B cell (primary cell): ENCODE data around the gene CTNND1. TPM values are rescaled to one million over a fixed set of nuclear protein-coding genes. Genes with fewer than 3 reads are reported as not detected.

Experiments
- ATAC-seq: fragments of 200-7000 bp; cut with Tn5 transposase; one replicate; pipeline ENCODE4 v1.10.0; 2021; ENCODE audit warnings: low read depth, mild to moderate bottlenecking, moderate number of reproducible peaks, moderate library complexity
- CTCF ChIA-PET: fragments of 350-600 bp; sonication (Branson Sonifier 250); formaldehyde crosslinking; loops from one replicate; lab custom pipeline; 2021; ENCODE audit warnings: antibody characterized with exemption, inconsistent platforms; lab: Charles Lee
- POLR2A ChIA-PET: fragments of 350-600 bp; sonication (Branson Sonifier 250); formaldehyde crosslinking; loops from one replicate; lab custom pipeline; 2021; ENCODE audit warnings: antibody characterized with exemption; lab: Charles Lee
- DNase-seq: peaks from one replicate; pipeline ENCODE4 v3.0.0; 2013
- H2AFZ ChIP-seq: 2 replicates; pipeline ENCODE4 v1.6.1; 2012; ENCODE audit warnings: mild to moderate bottlenecking, low read depth, low read length; ENCODE audit not compliant: insufficient read depth, poor library complexity, severe bottlenecking
- H3K27ac ChIP-seq, 2 donors: 1 replicate in 1 of 2; 2 replicates in 1 of 2; pipeline ENCODE4 v1.5.1; 2012 to 2013; ENCODE audit warnings: low read length in 2 of 2, mild to moderate bottlenecking in 2 of 2, moderate library complexity in 1 of 2
- H3K27me3 ChIP-seq, 4 experiments: fragments of 200-600 bp in 1 of 4; sonication (generic) in 1 of 4; replicated peaks in 1 of 4; 1 replicate in 2 of 4; 2 replicates in 2 of 4; pipeline versions ENCODE4 v1.6.1 to v1.7.0; 2013 to 2016; ENCODE audit warnings: low read length in 3 of 4, mild to moderate bottlenecking in 2 of 4, mixed read lengths in 1 of 4, moderate library complexity in 1 of 4; ENCODE audit not compliant: insufficient read depth in 4 of 4, control insufficient read depth in 3 of 4; ENCODE audit errors: control extremely low read depth in 1 of 4
- H3K36me3 ChIP-seq, 2 experiments: replicated peaks in 1 of 2; 1 replicate in 1 of 2; 2 replicates in 1 of 2; pipeline versions ENCODE4 v1.6.1 to v1.7.1; 2013; ENCODE audit warnings: low read length in 1 of 2; ENCODE audit not compliant: insufficient read depth in 2 of 2, control insufficient read depth in 1 of 2; ENCODE audit errors: control extremely low read depth in 1 of 2, extremely low read depth in 1 of 2
- H3K4me1 ChIP-seq, 2 donors: fragments of 200-600 bp in 1 of 2; sonication (generic) in 1 of 2; 1 replicate in 1 of 2; 2 replicates in 1 of 2; pipeline versions ENCODE4 v1.5.1 to v1.6.1; 2013 to 2017; ENCODE audit warnings: low read length in 2 of 2; ENCODE audit not compliant: control insufficient read depth in 2 of 2, insufficient read depth in 2 of 2
- H3K4me2 ChIP-seq: replicated peaks from 2 replicates; pipeline ENCODE3; 2012; ENCODE audit warnings: mild to moderate bottlenecking, low read depth, low read length; ENCODE audit not compliant: poor library complexity, severe bottlenecking
- H3K4me3 ChIP-seq, 5 experiments: fragments of 200-600 bp in 1 of 5; sonication (generic) in 1 of 5; 1 replicate in 3 of 5; 2 replicates in 2 of 5; pipeline versions ENCODE4 v1.5.1 to v1.7.0; 2011 to 2016; ENCODE audit warnings: low read length in 4 of 5, mild to moderate bottlenecking in 4 of 5, low read depth in 2 of 5, control low read depth in 1 of 5, moderate library complexity in 1 of 5; ENCODE audit not compliant: insufficient read depth in 1 of 5; ENCODE audit errors: control extremely low read depth in 1 of 5, extremely low read depth in 1 of 5
- H3K79me2 ChIP-seq: fragments of 200-600 bp; sonication (generic); one replicate; pipeline ENCODE4 v1.6.0; 2016; ENCODE audit warnings: low read length; ENCODE audit not compliant: control insufficient read depth, insufficient read depth
- H3K9ac ChIP-seq: fragments of 200-600 bp; sonication (generic); 2 replicates; pipeline ENCODE4 v1.6.1; 2017; ENCODE audit warnings: mild to moderate bottlenecking, low read length, moderate library complexity
- H3K9me3 ChIP-seq, 3 donors: one replicate each; pipeline versions ENCODE4 v1.6.1 to v1.7.1; 2013; ENCODE audit warnings: low read length in 2 of 3; ENCODE audit not compliant: control insufficient read depth in 2 of 3, insufficient read depth in 1 of 3; ENCODE audit errors: control extremely low read depth in 1 of 3
- H4K20me1 ChIP-seq: 2 replicates; pipeline ENCODE4 v1.6.0; 2012; ENCODE audit warnings: mild to moderate bottlenecking, low read length; ENCODE audit not compliant: insufficient read depth, control insufficient read depth, poor library complexity, severe bottlenecking
- H3K27ac Mint-ChIP-seq: one replicate; pipeline ENCODE4 v1.8.0; 2021; ENCODE audit warnings: mixed read lengths
- H3K27me3 Mint-ChIP-seq: one replicate; pipeline ENCODE4 v1.8.0; 2021; ENCODE audit warnings: mixed read lengths
- H3K4me1 Mint-ChIP-seq: one replicate; pipeline ENCODE4 v1.8.0; 2021; ENCODE audit warnings: mixed read lengths
- H3K4me3 Mint-ChIP-seq: one replicate; pipeline ENCODE4 v1.8.0; 2021; ENCODE audit warnings: mixed read lengths
- H3K9me3 Mint-ChIP-seq: one replicate; pipeline ENCODE4 v1.8.0; 2022; ENCODE audit warnings: mixed read lengths; ENCODE audit not compliant: insufficient read depth
- EZH2 ChIP-seq: IDR thresholded peaks from 2 replicates; pipeline ENCODE4 v1.6.1; 2012; ENCODE audit warnings: borderline replicate concordance, low read depth, mild to moderate bottlenecking, moderate library complexity, low read length; ENCODE audit not compliant: insufficient read depth, poor library complexity, severe bottlenecking
- WGBS: methylation state at CpG from one replicate; pipeline ENCODE4 v1.1.5; 2013; ENCODE audit warnings: missing lambda C conversion rate; ENCODE audit not compliant: insufficient coverage; 5-methylcytosine and 5-hydroxymethylcytosine counted together
- intact Hi-C: fragments of 100-400 bp; cut with micrococcal nuclease; formaldehyde crosslinking; loops from one replicate; pipeline ENCODE4 v1.10.0; 2022
- polyA plus RNA-seq: library from polyadenylated mRNA; depleted of rRNA; stranded (reverse); fragments of >200 nt; gene quantifications from 2 replicates; pipeline ENCODE4 v1.2.3, GENCODE V29; 2012
- total RNA-seq, 2 donors: library from RNA; stranded (reverse); fragments of 120-200 nt in 1 of 2; gene quantifications; 1 replicate in 1 of 2; 2 replicates in 1 of 2; pipeline versions ENCODE4 v1.2.3 to v1.2.4, GENCODE V29; 2013 to 2022
- TF ChIP-seq, protein P1 (sequence below): fragments of 200-600 bp; IDR thresholded peaks from one replicate; pipeline ENCODE4 v1.8.0; 2022; ENCODE audit warnings: antibody characterized with exemption, mild to moderate bottlenecking

Gene CTNND1
- total and polyA plus RNA-seq, 2 donors (not counting 1 experiment from before 2014, with no cell fraction given): 12.1 to 54.4 TPM

- intact Hi-C loops: no loop called here
- H3K9me3 ChIP-seq: peaks cover 0 to 2% (median 1%) of the 10 kb centered on the region in 3 donors
- H3K4me2 ChIP-seq: no peak overlapping the region
- no peak overlapping the region for H2AFZ ChIP-seq
- DNase-seq (no peak), ATAC-seq (no peak)
- ChIA-PET POLR2A (no interaction called here), CTCF (no interaction called here)
- H3K27ac ChIP-seq: no peak overlapping the region
- no peak overlapping the region for H3K27ac Mint-ChIP-seq
- H3K4me3 Mint-ChIP-seq: no peak overlapping the region
- no CpG with 5 or more reads among the region's 1 CpG for WGBS
- no peaks in the 10 kb centered on the region for H4K20me1 ChIP-seq
- H3K79me2 ChIP-seq: no peaks in the 10 kb centered on the region
- TF ChIP-seq, protein P1, sequence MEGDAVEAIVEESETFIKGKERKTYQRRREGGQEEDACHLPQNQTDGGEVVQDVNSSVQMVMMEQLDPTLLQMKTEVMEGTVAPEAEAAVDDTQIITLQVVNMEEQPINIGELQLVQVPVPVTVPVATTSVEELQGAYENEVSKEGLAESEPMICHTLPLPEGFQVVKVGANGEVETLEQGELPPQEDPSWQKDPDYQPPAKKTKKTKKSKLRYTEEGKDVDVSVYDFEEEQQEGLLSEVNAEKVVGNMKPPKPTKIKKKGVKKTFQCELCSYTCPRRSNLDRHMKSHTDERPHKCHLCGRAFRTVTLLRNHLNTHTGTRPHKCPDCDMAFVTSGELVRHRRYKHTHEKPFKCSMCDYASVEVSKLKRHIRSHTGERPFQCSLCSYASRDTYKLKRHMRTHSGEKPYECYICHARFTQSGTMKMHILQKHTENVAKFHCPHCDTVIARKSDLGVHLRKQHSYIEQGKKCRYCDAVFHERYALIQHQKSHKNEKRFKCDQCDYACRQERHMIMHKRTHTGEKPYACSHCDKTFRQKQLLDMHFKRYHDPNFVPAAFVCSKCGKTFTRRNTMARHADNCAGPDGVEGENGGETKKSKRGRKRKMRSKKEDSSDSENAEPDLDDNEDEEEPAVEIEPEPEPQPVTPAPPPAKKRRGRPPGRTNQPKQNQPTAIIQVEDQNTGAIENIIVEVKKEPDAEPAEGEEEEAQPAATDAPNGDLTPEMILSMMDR: no peak
- no peak for TF ChIP-seq EZH2
- no peak overlapping the region for H3K9ac ChIP-seq
- H3K27me3 Mint-ChIP-seq: peaks cover 7% of the 10 kb centered on the region
- peaks cover 0 to 17% (median 3%) of the 10 kb centered on the region in 4 experiments for H3K27me3 ChIP-seq
- no peak overlapping the region for H3K4me3 ChIP-seq
- H3K9me3 Mint-ChIP-seq: no peaks in the 10 kb centered on the region
- no peaks in the 10 kb centered on the region for H3K4me1 ChIP-seq
- no peaks in the 10 kb centered on the region for H3K4me1 Mint-ChIP-seq
- no peaks in the 10 kb centered on the region for H3K36me3 ChIP-seq
Observed at GRCh38 chr11:57842873-57843272, 81.3 kb downstream of the CTNND1 start.

DNA sequence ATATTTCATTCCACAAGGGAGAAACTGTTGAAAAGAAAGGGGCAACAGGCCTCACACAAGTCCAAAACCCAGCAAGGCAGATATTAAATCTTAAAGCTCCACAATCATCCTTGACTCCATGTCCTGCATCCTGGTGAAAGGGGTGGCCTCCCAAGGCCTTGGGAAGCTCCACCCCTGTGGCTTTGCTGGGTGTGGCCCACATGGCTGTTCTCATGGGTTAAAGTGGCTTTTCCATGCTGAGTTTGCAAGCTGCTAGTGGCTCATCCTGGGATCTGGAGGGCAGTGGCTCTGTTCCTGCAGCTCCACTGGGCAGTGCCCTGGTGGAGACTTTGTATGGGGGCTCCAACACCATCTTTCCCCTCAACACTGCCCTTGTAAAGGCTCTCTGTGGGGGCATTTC lies 106.4 kb downstream of the CTNND1 start:
- Mint-ChIP-seq H3K27me3 (peaks cover 22% of the 10 kb centered on the region), H3K27ac (no peak overlapping the region), H3K4me3 (no peak overlapping the region), H3K9me3 (no peaks in the 10 kb centered on the region), H3K4me1 (no peaks in the 10 kb centered on the region)
- H3K9ac ChIP-seq: no peak overlapping the region
- no peak overlapping the region for H3K4me3 ChIP-seq
- H2AFZ ChIP-seq: no peak overlapping the region
- H3K4me2 ChIP-seq: no peak overlapping the region
- peaks cover 0 to 3% (median 0%) of the 10 kb centered on the region in 4 experiments for H3K27me3 ChIP-seq
- CTCF ChIA-PET: no interaction called here
- TF ChIP-seq, protein P1: no peak
- no peak for TF ChIP-seq EZH2
- POLR2A ChIA-PET: no interaction called here
- no peaks in the 10 kb centered on the region for H3K4me1 ChIP-seq
- no peaks in the 10 kb centered on the region for H3K9me3 ChIP-seq
- DNase-seq: no peak
- intact Hi-C loops: no loop called here
- H4K20me1 ChIP-seq: no peaks in the 10 kb centered on the region
- no peaks in the 10 kb centered on the region for H3K36me3 ChIP-seq
- H3K27ac ChIP-seq: no peak overlapping the region
- no peak for ATAC-seq
- H3K79me2 ChIP-seq: no peaks in the 10 kb centered on the region
